GM18511 (cell line): ENCODE data around the gene RUNDC1.
"Not testable (repeated sequence)": the region's sequence is repeated elsewhere in the genome, so short reads cannot be mapped to it uniquely, and the experiment has no call there.

Experiments
- ATAC-seq: cut with Tn5 transposase; IDR thresholded peaks from one replicate; pipeline ENCODE4 v1.9.1; 2021; ENCODE audit warnings: mild to moderate bottlenecking, moderate library complexity; ENCODE audit not compliant: unreplicated experiment

Gene RUNDC1

GRCh38 chr17:42989726-42990652, 9.6 kb downstream of the RUNDC1 start:
- no peak for ATAC-seq

GRCh38 chr17:42991471-42991870, 11.1 kb downstream of the RUNDC1 start:
- ATAC-seq: no peak

GRCh38 chr17:42992872-42993271, 12.5 kb downstream of the RUNDC1 start:
- ATAC-seq: no peak

GRCh38 chr17:42993913-42994312, 13.5 kb downstream of the RUNDC1 start:
- ATAC-seq: not testable (repeated sequence)

GRCh38 chr17:42997390-42997983, 17.1 kb downstream of the RUNDC1 start:
- ATAC-seq: no peak

- ATAC-seq: peak; percentile 93
Measured at GRCh38 chr17:42997984-42998938, 17.9 kb downstream of the RUNDC1 start, which contains the start of gene RPL27. TSS of gene RPL27 (plus strand) at chr17:42998419. CDS start at chr17:42998751, 332 bp downstream.

GRCh38 chr17:42999003-42999525, 18.7 kb downstream of the RUNDC1 start:
- no peak for ATAC-seq

GRCh38 chr17:43000894-43001293, 20.5 kb downstream of the RUNDC1 start:
- not testable (repeated sequence) for ATAC-seq

GRCh38 chr17:43003542-43004172, 23.3 kb downstream of the RUNDC1 start:
- no peak for ATAC-seq

GRCh38 chr17:43006639-43007551, 26.5 kb downstream of the RUNDC1 start, which contains the start of gene IFI35:
TSS of gene IFI35 (plus strand) at chr17:43006784. CDS start at chr17:43006948, 164 bp downstream.
- no peak for ATAC-seq

- no peak for ATAC-seq
Measured at GRCh38 chr17:43010667-43011308, 30.4 kb downstream of the RUNDC1 start.

GRCh38 chr17:43011728-43012472, 31.5 kb downstream of the RUNDC1 start:
- no peak for ATAC-seq

GRCh38 chr17:43013296-43013695, 32.9 kb downstream of the RUNDC1 start:
- no peak for ATAC-seq

- ATAC-seq: no peak
Measured at GRCh38 chr17:43014020-43014648, 33.8 kb downstream of the RUNDC1 start.

- no peak for ATAC-seq
Measured at GRCh38 chr17:43014649-43015542, 34.5 kb downstream of the RUNDC1 start.

- ATAC-seq: no peak
Measured at GRCh38 chr17:43015579-43015978, 35.2 kb downstream of the RUNDC1 start.
